GM23338 (cell line): ENCODE data around the gene MAPKBP1. TPM values are rescaled to one million over a fixed set of nuclear protein-coding genes. Genes with fewer than 3 reads are reported as not detected.

ENCODE experiments used
- ATAC-seq: fragments of 200-7000 bp; cut with Tn5 transposase; 3 replicates; pipeline ENCODE4 v1.9.1; 2020
- DNase-seq: peaks from one replicate; pipeline ENCODE4 v3.0.0-alpha.2; 2015; ENCODE audit warnings: low spot score
- H2AFZ ChIP-seq: fragments of 200-600 bp; sonication (generic); 2 replicates; pipeline ENCODE4 v1.8.0; 2016; ENCODE audit warnings: antibody characterized with exemption, mild to moderate bottlenecking, moderate library complexity
- H3F3A ChIP-seq: fragments of 200-600 bp; sonication (generic); replicated peaks from 2 replicates; pipeline ENCODE4 v1.8.0; 2017; ENCODE audit warnings: antibody characterized with exemption, mixed run types, low read depth
- H3K27ac ChIP-seq: fragments of 200-600 bp; sonication (generic); 2 replicates; pipeline ENCODE4 v1.6.1; 2016; ENCODE audit warnings: low read depth
- H3K27me3 ChIP-seq: fragments of 200-600 bp; sonication (generic); 2 replicates; pipeline ENCODE4 v1.8.0; 2016; ENCODE audit warnings: mild to moderate bottlenecking, mixed run types, moderate library complexity; ENCODE audit not compliant: insufficient read depth
- H3K36me3 ChIP-seq: fragments of 200-600 bp; sonication (generic); 2 replicates; pipeline ENCODE4 v1.8.0; 2016; ENCODE audit warnings: mild to moderate bottlenecking; ENCODE audit not compliant: insufficient read depth
- H3K4me1 ChIP-seq: fragments of 200-600 bp; sonication (generic); 2 replicates; pipeline ENCODE4 v1.8.0; 2016; ENCODE audit warnings: mild to moderate bottlenecking, moderate library complexity; ENCODE audit not compliant: insufficient read depth
- H3K4me2 ChIP-seq: fragments of 200-600 bp; sonication (generic); 2 replicates; pipeline ENCODE4 v1.7.1; 2017; ENCODE audit warnings: mixed run types
- H3K4me3 ChIP-seq: fragments of 200-600 bp; sonication (generic); 2 replicates; pipeline ENCODE4 v1.6.1; 2016; ENCODE audit warnings: mixed run types
- H3K79me2 ChIP-seq: fragments of 200-600 bp; sonication (generic); replicated peaks from 2 replicates; pipeline ENCODE4 v1.8.0; 2017; ENCODE audit warnings: mild to moderate bottlenecking; ENCODE audit not compliant: insufficient read depth
- H3K9me2 ChIP-seq: fragments of 200-600 bp; sonication (generic); 2 replicates; pipeline ENCODE4 v1.8.0; 2017; ENCODE audit not compliant: insufficient read depth
- H4K20me1 ChIP-seq: fragments of 200-600 bp; sonication (generic); replicated peaks from 2 replicates; pipeline ENCODE4 v1.8.0; 2017; ENCODE audit warnings: mild to moderate bottlenecking; ENCODE audit not compliant: insufficient read depth
- H3K27ac Mint-ChIP-seq: 2 replicates; pipeline ENCODE4 v1.8.0; 2020; ENCODE audit warnings: inconsistent platforms, mild to moderate bottlenecking, moderate library complexity, mixed read lengths
- H3K27me3 Mint-ChIP-seq: 3 replicates; pipeline ENCODE4 v1.8.0; 2022; ENCODE audit warnings: low read depth, mild to moderate bottlenecking, moderate library complexity, mixed read lengths, inconsistent platforms; ENCODE audit not compliant: insufficient read depth, poor library complexity
- H3K36me3 Mint-ChIP-seq: 3 replicates; pipeline ENCODE4 v1.8.0; 2021; ENCODE audit warnings: low read depth, mild to moderate bottlenecking, inconsistent platforms, moderate library complexity, mixed read lengths
- H3K4me1 Mint-ChIP-seq: 3 replicates; pipeline ENCODE4 v1.8.0; 2020; ENCODE audit warnings: mild to moderate bottlenecking, inconsistent platforms, mixed read lengths
- H3K4me3 Mint-ChIP-seq: 3 replicates; pipeline ENCODE4 v1.8.0; 2021; ENCODE audit warnings: moderate library complexity, mild to moderate bottlenecking, inconsistent platforms, mixed read lengths
- H3K9me3 Mint-ChIP-seq: 3 replicates; pipeline ENCODE4 v1.8.0; 2020; ENCODE audit warnings: moderate library complexity, mild to moderate bottlenecking, inconsistent platforms, mixed read lengths
- ETS1 ChIP-seq: IDR thresholded peaks from 2 replicates; pipeline ENCODE4 v1.6.1; 2016; ENCODE audit warnings: antibody characterized with exemption
- STAT1 ChIP-seq: IDR thresholded peaks from one replicate; pipeline ENCODE4 v1.6.1; 2016; ENCODE audit warnings: antibody characterized with exemption; ENCODE audit not compliant: unreplicated experiment
- polyA plus RNA-seq: library from polyadenylated mRNA; unstranded; fragments of >200 nt; fragmentation: Nextera tagmentation; extraction: Ambion mirVana; gene quantifications from 2 replicates; pipeline ENCODE4 v1.2.1, GENCODE V29; 2016
- total RNA-seq: library from RNA; depleted of rRNA; stranded (reverse); fragments of >200 nt; shearing (Covaris generic); gene quantifications from 2 replicates; pipeline ENCODE4 v1.2.3, GENCODE V29; 2014
- TF ChIP-seq, protein P1 (sequence below): fragments of 250-450 bp; sonication (Bioruptor Pico); IDR thresholded peaks from 2 replicates; pipeline ENCODE4 v1.5.0; 2020; ENCODE audit warnings: mild to moderate bottlenecking, moderate library complexity

MAPKBP1 gene
- total and polyA plus RNA-seq, 2 experiments from 2014 or later: 1.9 to 8.9 TPM

- TF ChIP-seq, protein P1, sequence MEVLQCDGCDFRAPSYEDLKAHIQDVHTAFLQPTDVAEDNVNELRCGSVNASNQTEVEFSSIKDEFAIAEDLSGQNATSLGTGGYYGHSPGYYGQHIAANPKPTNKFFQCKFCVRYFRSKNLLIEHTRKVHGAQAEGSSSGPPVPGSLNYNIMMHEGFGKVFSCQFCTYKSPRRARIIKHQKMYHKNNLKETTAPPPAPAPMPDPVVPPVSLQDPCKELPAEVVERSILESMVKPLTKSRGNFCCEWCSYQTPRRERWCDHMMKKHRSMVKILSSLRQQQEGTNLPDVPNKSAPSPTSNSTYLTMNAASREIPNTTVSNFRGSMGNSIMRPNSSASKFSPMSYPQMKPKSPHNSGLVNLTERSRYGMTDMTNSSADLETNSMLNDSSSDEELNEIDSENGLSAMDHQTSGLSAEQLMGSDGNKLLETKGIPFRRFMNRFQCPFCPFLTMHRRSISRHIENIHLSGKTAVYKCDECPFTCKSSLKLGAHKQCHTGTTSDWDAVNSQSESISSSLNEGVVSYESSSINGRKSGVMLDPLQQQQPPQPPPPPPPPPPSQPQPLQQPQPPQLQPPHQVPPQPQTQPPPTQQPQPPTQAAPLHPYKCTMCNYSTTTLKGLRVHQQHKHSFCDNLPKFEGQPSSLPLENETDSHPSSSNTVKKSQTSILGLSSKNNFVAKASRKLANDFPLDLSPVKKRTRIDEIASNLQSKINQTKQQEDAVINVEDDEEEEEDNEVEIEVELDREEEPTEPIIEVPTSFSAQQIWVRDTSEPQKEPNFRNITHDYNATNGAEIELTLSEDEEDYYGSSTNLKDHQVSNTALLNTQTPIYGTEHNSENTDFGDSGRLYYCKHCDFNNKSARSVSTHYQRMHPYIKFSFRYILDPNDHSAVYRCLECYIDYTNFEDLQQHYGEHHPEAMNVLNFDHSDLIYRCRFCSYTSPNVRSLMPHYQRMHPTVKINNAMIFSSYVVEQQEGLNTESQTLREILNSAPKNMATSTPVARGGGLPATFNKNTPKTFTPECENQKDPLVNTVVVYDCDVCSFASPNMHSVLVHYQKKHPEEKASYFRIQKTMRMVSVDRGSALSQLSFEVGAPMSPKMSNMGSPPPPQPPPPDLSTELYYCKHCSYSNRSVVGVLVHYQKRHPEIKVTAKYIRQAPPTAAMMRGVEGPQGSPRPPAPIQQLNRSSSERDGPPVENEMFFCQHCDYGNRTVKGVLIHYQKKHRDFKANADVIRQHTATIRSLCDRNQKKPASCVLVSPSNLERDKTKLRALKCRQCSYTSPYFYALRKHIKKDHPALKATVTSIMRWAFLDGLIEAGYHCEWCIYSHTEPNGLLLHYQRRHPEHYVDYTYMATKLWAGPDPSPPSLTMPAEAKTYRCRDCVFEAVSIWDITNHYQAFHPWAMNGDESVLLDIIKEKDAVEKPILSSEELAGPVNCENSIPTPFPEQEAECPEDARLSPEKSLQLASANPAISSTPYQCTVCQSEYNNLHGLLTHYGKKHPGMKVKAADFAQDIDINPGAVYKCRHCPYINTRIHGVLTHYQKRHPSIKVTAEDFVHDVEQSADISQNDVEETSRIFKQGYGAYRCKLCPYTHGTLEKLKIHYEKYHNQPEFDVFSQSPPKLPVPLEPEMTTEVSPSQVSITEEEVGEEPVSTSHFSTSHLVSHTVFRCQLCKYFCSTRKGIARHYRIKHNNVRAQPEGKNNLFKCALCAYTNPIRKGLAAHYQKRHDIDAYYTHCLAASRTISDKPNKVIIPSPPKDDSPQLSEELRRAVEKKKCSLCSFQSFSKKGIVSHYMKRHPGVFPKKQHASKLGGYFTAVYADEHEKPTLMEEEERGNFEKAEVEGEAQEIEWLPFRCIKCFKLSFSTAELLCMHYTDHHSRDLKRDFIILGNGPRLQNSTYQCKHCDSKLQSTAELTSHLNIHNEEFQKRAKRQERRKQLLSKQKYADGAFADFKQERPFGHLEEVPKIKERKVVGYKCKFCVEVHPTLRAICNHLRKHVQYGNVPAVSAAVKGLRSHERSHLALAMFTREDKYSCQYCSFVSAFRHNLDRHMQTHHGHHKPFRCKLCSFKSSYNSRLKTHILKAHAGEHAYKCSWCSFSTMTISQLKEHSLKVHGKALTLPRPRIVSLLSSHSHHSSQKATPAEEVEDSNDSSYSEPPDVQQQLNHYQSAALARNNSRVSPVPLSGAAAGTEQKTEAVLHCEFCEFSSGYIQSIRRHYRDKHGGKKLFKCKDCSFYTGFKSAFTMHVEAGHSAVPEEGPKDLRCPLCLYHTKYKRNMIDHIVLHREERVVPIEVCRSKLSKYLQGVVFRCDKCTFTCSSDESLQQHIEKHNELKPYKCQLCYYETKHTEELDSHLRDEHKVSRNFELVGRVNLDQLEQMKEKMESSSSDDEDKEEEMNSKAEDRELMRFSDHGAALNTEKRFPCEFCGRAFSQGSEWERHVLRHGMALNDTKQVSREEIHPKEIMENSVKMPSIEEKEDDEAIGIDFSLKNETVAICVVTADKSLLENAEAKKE (CRISPR knock-in tag): no peak
- TF ChIP-seq ETS1: no peak
- no peak for TF ChIP-seq STAT1
Observed at GRCh38 chr15:41866263-41866703, 92.0 kb downstream of the MAPKBP1 start (continued).

- H3K79me2 ChIP-seq: no peaks in the 10 kb centered on the region
- DNase-seq (no peak), ATAC-seq (peak; percentile 4; the same call in 1 of the 3 replicates)
- no peak overlapping the region for H2AFZ ChIP-seq
- Mint-ChIP-seq H3K27ac (peak overlapping the region; percentile 45; the same call in 1 of the 2 replicates), H3K27me3 (peaks cover 15% of the 10 kb centered on the region), H3K9me3 (no peaks in the 10 kb centered on the region), H3K36me3 (no peaks in the 10 kb centered on the region; the same call in 2 of the 3 replicates), H3K4me3 (no peak overlapping the region), H3K4me1 (peaks cover 13% of the 10 kb centered on the region)
- H3F3A ChIP-seq: no peaks in the 10 kb centered on the region
- no peaks in the 10 kb centered on the region for H3K9me2 ChIP-seq
- no peak overlapping the region for H3K27ac ChIP-seq
- no peaks in the 10 kb centered on the region for H3K4me1 ChIP-seq
- no peaks in the 10 kb centered on the region for H3K27me3 ChIP-seq
- H3K4me2 ChIP-seq: no peak overlapping the region
- H3K36me3 ChIP-seq: no peaks in the 10 kb centered on the region
- no peak overlapping the region for H3K4me3 ChIP-seq
- no peaks in the 10 kb centered on the region for H4K20me1 ChIP-seq
- TF ChIP-seq ETS1: no peak
- TF ChIP-seq, protein P1 (CRISPR knock-in tag): no peak
Observed at GRCh38 chr15:41866872-41867579, 92.7 kb downstream of the MAPKBP1 start.
